Measurements from ENCODE around the gene BTBD16.

The BTBD16 gene

GRCh38 chr10:122246830-122247520 lies 24.1 kb upstream of the BTBD16 start:
- FAIRE-seq (no peak), DNase-seq (ENCODE audit: insufficient read length, low spot score) (no peak)

DNA sequence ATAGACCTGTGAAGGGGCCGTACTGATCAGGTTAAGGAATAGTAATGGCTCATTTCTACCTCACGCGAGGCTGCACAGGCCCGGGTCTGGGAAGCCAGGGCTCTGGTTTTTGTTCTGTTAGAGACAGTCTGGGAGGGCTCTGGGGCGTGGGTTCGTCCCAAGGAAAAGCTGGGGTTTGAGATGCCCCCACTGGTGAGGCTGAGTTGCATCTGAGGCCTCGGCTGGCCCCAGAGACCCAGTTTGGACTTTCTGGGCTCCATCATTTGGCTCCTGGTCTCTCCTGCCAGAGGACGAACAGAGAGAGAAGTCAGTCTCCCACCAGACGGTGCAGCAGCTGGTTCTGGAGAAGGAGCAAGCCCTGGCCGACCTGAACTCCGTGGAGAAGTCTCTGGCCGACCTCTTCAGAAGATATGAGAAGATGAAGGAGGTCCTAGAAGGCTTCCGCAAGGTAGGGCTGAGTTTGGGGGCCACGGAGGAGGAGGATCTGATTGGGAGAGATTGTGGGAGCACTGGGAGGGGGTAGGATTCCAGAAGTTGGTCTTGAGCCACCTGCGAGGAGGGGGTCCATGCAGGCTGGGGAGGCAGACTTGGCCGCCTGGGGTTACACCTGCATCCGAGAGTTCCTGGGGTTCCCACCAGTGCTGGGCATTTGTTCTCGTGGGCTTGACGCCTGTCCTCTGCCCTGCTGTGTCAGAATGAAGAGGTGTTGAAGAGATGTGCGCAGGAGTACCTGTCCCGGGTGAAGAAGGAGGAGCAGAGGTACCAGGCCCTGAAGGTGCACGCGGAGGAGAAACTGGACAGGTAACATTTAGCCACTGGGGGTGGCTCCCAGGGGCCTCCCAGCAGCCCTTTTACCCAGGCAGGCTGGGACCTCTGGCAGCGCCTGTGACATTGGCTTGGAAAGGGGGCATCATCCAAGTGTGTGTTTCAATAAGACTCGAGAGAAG lies 22.5 kb upstream of the BTBD16 start:
- DNase-seq (ENCODE audit: insufficient read length, low spot score) (no peak), FAIRE-seq (no peak)

DNA sequence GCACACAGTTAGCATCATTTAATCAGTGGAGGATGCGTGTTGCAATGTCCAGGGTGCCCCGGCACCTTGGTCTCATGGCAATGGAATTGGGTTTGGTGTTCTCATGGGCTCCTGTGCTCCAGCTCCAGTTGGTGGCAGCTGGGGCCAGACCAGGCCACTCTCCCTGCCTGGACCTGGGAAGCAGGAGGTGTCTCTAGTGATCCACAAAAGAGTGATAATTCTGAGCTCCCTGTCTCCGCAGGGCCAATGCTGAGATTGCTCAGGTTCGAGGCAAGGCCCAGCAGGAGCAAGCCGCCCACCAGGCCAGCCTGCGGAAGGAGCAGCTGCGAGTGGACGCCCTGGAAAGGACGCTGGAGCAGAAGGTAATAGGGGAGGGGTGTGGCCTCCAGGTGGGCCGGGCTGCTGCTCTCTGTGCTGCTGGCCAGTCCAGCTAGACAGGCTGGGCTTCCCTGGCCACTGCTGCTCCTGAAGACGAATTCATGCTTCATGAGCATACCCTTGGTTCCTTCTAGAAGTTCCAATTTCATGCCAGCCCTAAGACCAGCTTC lies 21.7 kb upstream of the BTBD16 start:
- no peak for DNase-seq (ENCODE audit: insufficient read length, low spot score)
- FAIRE-seq: peak; percentile 23

GRCh38 chr10:122249991-122250750 lies 20.9 kb upstream of the BTBD16 start:
- DNase-seq (ENCODE audit: insufficient read length, low spot score) (no peak), FAIRE-seq (no peak)

DNA sequence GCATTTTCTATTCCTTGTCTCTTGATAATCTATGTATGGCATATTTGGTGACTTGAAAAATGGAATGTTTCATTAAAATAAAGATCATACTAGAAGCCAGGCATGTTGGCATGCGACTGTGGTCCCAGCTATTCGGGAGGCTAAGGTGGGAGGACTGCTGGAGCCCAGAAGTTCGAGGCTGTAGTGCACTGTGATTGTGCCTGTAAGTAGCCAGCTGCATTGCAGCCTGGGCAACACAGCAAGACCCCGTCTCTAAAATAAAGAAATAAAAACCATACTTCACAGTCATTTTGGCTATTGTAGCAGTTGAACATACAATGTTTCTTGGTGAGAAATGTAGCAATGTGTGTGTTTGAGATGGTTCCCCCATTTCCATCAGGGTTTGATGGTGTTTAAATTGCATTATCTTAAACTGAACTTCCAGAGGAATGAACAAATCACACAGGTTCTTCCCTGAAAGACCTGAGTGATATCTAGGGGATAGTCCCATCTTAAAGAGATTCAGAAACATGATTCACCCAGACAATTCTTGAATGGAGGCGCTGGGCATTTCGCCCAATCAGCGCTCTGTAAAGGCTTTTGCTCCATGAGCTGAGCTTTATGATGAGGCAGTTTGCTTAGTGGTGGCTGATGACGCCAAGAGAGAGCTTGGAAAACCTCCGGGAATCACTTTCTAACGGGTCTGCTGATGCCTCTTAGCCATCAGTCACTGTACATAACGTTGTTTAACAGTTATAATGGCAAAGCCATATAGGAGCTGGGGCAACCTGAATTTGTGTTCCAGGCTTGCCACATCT lies 19.4 kb upstream of the BTBD16 start:
- DNase-seq (ENCODE audit: insufficient read length, low spot score) (no peak), FAIRE-seq (no peak)

GRCh38 chr10:122252805-122253204 lies 18.3 kb upstream of the BTBD16 start:
- FAIRE-seq (no peak), DNase-seq (ENCODE audit: insufficient read length, low spot score) (no peak)

- no peak for DNase-seq (ENCODE audit: insufficient read length, low spot score)
- FAIRE-seq: no peak
Measured at GRCh38 chr10:122253605-122254004, 17.5 kb upstream of the BTBD16 start.

- FAIRE-seq: no peak
Measured at GRCh38 chr10:122254831-122255230, 16.3 kb upstream of the BTBD16 start.

GRCh38 chr10:122255509-122256301 lies 15.4 kb upstream of the BTBD16 start:
- DNase-seq (ENCODE audit: insufficient read length, low spot score) (no peak), FAIRE-seq (no peak)

More at GRCh38 chr10:122254831-122255230, 16.3 kb upstream of the BTBD16 start:
- DNase-seq (ENCODE audit: insufficient read length, low spot score): no peak

DNA sequence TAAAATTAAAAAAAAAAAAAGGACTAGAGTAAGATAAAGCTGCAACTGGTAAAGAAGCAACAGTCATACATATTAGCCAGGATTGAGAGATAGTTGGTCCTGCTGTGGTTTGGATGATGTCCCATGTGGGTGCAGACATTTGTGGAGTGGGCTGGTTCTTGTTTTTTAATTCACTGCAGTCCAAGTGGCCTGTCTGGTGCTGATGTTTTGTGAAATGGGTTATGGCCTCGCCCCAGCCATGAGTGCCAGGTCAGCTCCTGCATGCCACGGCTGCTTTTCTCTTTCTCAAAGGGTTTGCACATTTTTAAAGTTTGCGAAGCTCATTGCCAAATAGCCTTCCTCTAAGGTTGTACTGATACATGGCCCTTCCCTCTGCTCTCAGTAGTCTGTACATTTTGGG lies 14.1 kb upstream of the BTBD16 start:
- DNase-seq (ENCODE audit: insufficient read length, low spot score): no peak
- no peak for FAIRE-seq

- DNase-seq (ENCODE audit: insufficient read length, low spot score) (no peak), FAIRE-seq (no peak)
Measured at GRCh38 chr10:122258136-122259074, 12.7 kb upstream of the BTBD16 start.

DNA sequence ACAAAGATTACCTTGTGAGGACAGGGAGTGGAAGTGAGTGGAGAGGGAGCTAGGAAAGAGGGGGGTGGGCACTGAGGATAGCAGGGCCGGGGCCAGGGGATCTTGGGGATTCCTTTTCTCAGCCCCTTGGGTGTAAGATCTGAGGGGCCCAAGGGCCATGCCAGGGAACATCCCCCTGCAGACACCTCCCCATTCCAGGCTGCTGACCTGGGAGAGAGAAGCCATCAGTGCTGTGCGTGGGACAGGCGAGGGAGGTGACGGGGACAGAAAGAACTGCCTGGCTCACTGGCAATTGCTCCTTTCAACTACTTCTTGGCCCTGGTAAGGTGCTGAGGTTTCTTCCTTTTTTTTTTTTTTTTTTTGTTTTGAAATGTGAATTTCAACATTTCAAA lies 12.0 kb upstream of the BTBD16 start:
- DNase-seq (ENCODE audit: insufficient read length, low spot score) (no peak), FAIRE-seq (no peak)

DNA sequence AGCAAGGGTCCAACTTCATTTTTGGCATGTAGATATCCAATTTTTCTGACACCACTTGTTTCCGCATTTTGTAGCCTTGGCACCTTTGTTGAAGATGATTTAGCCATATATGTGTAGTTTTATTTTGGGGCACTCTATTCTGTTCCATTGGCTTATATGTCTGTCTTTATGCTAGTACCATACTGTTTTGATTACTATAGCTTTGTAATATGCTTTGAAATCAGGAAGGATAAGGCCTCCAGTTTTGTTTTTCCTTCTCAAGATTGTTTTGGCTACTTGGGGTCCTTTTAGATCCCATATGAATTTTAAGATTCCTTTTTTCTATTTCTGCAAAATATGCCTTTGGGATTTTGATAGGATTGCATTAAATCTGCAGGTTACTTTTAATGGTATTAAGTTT lies 9.5 kb upstream of the BTBD16 start:
- FAIRE-seq (no peak), DNase-seq (ENCODE audit: insufficient read length, low spot score) (no peak)

DNA sequence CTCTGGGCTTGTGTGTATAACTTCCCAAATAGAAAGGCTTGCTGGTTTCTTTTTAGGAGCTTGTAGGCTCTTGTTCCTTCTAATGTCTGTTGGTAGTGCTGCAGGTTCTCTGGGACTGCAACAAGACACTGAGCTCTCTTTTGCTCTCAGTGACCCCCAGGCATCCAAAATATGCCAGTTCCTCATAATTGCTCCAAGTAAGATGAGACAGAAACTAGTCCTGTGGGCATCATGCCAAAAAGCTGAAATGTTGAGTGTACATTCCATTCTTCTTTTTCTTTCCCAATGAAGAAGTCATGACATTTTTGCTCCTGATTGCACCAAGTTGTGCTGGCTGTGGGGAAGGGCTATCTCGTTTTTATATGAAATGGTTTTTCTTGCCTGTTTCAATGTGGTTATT lies 7.1 kb upstream of the BTBD16 start:
- peak; percentile 21 for DNase-seq (ENCODE audit: insufficient read length, low spot score)
- FAIRE-seq: no peak

GRCh38 chr10:122264436-122264835 lies 6.7 kb upstream of the BTBD16 start:
- DNase-seq (ENCODE audit: insufficient read length, low spot score): no peak
- FAIRE-seq: no peak

- FAIRE-seq: no peak
- no peak for DNase-seq (ENCODE audit: insufficient read length, low spot score)
Measured at GRCh38 chr10:122264931-122265330, 6.2 kb upstream of the BTBD16 start.

DNA sequence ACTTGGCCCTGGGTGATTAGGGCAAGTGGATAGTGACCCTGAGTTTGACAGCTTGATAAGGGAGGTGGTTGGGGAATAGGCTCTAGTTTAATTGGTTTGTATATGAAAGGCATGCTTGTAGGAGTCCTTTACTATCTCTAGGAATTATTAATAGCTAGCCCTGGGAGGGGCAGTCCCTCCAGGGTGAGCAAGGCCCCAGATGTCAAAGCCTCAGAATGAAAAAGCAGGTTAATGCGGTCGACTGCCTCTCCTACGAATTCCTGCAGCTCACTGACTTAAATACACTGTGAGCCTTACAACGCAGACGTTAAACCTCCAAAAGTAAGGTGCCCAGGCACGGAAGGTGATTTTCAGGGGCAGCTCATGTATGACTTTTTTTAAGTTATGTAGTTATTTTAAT lies 5.2 kb upstream of the BTBD16 start:
- FAIRE-seq (no peak), DNase-seq (ENCODE audit: insufficient read length, low spot score) (no peak)

Measured in HTR-8/SVneo (cell line).